Measurements from ENCODE around the gene PDK4.
"Not testable (repeated sequence)": the region's sequence is repeated elsewhere in the genome, so short reads cannot be mapped to it uniquely, and the experiment has no call there.

Gene PDK4

GRCh38 chr7:95558864-95559263, 37.5 kb downstream of the PDK4 start:
- DNase-seq, result no peak

DNA sequence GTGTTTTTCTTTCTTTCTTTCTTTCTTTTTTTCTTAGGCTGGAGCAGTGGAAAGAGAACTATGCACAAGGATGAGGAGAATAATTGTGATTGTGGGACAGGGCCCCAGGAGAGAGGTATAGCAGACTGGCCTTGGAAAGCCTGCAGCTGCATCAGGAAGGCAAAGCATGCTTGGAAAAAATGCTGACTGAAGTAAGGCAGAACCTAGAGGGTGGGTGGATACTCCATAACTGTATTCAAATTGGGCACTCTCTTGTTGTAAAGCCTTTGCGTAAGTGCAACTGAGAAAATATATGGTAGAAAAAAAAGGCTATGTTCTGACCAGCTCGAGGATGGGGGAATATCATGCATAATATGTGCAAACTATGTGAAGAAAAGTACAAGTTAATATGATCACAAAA, 39.5 kb downstream of the PDK4 start:
- DNase-seq, result no peak

DNA sequence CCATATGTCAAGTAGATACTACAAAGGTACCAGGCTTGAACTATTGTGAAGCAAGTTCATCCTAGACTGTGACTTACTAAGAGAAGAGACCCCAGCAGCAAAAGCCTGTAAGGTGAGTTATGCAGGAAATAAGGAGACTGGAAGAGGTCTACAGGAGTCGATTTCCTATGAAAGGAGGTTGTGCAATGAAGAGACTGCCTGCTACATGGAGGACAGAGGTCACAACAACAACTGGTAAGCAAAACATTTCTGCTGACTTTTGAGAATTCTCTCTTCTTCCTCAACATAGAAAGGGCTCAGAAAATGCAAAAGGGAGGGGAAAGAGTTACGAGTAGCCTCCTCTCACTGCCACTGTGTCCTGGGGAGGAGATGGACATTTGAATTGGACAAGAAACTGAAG, 42.4 kb downstream of the PDK4 start:
- no peak for DNase-seq

DNA sequence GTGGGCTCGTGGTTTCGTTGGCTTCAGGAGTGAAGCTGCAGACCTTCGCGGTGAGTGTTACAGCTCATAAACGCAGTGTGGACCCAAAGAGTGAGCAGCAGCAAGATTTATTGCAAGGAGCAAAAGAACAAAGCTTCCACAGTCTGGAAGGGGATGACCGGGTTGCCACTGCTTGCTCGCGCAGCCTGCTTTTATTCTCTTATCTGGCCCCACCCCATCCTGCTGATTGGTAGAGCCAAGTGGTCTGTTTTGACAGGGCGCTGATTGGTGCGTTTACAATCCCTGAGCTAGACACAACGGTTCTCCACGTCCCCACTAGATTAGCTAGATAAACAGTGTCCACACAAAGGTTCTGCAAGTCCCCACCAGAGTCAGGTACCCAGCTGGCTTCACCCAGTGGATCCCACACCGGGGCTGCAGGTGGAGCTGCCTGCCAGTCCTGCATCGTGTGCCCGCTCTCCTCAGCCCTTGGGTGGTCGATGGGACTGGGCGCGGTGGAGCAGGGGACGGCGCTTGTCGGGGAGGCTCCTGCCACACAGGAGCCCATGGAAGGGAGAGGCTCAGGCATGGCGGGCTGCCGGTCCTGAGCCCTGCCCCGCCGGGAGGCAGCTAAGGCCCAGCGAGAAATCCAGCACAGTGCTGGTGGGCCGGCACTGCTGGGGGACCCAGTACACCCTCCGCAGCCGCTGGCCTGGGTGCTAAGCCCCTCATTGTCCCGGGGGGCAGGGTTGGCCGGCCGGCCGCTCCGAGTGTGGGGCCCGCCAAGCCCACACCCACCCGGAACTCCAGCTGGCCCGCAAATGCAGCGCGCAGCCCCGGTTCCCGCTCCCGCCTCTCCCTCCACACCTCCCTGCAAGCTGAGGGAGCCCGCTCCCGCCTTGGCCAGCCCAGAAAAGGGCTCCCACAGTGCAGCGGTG, 44.0 kb downstream of the PDK4 start:
- not testable (repeated sequence) for DNase-seq

GRCh38 chr7:95550546-95550945, 45.8 kb downstream of the PDK4 start:
- no peak for DNase-seq

GRCh38 chr7:95549818-95550529, 46.3 kb downstream of the PDK4 start:
- DNase-seq, result peak; percentile 81

- DNase-seq, result no peak
Measured at GRCh38 chr7:95547361-95548348, 48.7 kb downstream of the PDK4 start.

DNA sequence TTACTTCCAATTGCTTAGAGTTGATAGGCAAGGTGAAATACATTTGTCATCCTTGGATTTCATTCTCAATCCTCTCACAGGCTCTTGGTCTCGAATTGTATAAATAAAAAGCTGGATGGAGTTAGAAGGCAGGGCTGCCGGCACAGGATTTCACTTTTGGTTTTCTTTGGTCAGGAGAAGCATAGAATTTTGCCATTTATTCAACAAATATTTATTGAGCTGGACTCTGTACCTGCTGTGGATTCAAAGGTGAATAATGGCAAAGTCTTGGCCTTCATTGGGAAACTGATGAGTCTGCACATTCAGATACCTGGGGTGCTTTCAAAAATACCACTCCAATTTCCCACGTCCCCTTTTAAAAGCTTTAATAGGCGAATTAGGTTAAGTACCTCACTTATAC, 49.7 kb downstream of the PDK4 start:
- DNase-seq, result no peak

DNA sequence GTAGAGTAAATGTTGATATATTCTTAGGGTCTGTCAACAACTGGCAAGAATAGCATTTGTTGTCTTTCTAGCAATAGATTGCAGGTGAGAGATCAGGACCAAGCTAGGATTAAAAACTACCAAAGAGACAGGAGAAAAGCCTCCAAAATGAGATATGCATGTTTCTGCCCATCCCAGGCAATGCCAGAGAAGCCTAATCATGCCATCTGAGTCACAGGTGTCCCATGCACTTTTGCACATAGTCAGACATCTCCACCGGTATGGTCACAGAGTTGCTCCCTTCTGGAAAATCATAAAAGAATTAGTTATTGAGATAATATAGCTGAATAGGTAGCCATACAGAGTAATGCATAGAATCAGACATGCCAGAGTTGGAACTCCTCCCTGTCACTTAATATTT, 50.6 kb downstream of the PDK4 start:
- DNase-seq, result no peak

DNA sequence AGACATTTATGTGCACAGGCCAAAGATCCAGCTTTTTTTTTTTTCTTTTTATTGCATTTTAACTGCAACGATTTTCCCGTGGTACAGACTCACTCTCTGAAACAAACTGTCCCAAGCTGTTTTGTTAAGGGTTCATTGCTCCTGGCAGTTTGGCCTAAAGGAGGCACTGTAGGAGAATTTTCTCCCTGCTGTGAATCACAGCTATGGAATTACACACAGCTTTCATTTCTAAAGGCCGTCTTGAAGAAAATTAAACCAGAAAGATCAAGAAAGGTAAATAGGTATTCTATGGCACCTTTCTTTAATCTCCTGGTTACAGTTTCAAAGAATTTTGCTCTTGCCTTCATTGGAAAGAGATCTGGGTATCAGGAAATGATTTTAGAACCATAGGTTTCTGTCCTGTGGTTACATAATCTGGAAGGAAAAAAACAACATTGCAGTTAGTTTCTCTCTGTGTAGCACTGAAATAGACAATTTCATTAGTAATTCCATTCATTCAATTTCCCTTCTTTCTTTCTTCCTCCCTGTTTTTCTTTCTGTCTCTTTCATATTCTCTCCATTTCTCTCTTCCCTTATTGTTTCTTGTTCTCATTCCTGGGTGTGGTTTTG, 51.2 kb downstream of the PDK4 start:
- no peak for DNase-seq

DNA sequence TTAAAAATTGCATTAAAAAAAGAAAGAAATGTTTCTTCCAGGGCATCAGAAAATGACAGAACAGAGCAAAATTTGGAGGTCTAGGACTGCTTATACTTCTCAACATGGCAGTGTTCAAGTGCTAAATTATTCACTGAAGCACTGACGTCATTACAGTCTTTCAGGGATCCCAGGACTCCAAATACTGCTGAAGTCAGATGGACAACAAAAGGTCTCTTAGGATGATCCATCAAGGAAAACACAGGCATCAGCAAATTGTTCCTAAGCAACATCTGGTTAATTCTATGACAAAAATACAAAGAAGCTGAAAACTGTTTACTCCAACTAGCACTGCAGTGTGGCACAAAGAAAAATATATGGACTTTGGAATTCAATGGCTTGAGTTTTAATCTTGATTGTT, 52.1 kb downstream of the PDK4 start:
- DNase-seq, result no peak

GRCh38 chr7:95543312-95543711, 53.0 kb downstream of the PDK4 start:
- no peak for DNase-seq

GRCh38 chr7:95540366-95540765, 56.0 kb downstream of the PDK4 start:
- DNase-seq, result no peak

DNA sequence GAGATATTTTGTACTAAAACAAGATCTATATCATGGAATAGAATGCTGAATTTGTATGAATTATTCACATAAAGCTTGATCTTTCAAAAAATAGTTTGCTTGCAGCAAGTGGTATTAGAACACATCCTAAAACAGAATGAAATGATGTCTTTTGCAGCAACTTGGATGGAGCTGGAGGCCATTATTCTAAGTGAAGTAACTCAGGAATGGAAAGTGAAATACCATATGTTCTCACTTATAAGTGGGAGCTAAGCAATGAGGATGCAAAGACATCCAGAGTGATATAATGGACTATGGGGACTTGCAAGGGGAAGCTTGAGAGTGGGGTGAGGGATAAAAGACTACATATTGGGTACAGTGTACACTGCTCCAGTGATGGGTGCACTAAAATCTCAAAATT, 56.9 kb downstream of the PDK4 start:
- no peak for DNase-seq

- no peak for DNase-seq
Measured at GRCh38 chr7:95537468-95537867, 58.8 kb downstream of the PDK4 start.

GRCh38 chr7:95536656-95537311, 59.5 kb downstream of the PDK4 start:
- DNase-seq, result no peak

DNA sequence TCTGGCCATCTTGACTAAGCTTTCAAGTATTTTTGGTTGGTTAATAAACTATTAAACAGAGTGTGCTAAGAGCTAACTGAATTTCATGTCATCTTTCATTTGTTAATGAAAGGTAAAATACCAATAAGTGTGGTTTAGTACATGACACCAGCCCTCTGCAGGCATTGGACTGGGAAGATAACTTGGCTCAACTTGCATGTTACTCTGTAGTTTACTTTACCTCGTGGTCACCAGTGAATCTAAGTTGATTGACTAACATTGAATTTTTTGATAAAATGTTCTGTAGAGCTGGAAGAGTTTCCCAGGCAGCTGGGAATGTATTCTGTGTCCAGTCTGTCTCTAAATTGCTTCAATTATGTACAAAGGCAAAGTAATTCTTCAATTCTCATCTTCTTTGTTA, 60.7 kb downstream of the PDK4 start:
- no peak for DNase-seq

DNA sequence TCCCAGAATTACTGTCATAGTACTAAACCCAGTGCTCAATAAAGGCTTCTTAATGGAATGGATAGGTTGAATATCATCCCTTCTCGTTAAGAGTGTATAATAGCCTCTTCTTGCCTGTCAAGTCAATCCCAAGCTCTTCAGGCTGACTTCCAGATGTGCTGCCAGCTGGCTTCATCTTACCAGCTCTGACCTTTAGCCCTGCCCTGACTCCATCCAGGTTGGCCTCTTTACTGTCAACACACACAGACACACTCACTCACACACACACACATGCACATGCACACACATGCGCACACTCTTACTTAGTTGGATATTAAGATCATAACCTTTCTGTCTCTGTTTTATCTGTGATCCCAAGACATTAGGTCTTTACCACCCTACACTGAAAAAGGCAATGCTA, 61.5 kb downstream of the PDK4 start:
- no peak for DNase-seq

Data from left hindlimb (tissue), 1 donor.